Trophoblast cell (in vitro differentiated cells and primary cell): ENCODE data around the gene USH1C.

Experiments
- DNase-seq, 2 donors: peaks; one replicate each; pipeline ENCODE4 v3.0.0-alpha.2; 2016
- H2AFZ ChIP-seq: 2 replicates; pipeline ENCODE4 v1.6.1; 2013; ENCODE audit warnings: low read length, moderate library complexity, mild to moderate bottlenecking; ENCODE audit not compliant: insufficient read depth, poor library complexity
- H2AK5ac ChIP-seq: 2 replicates; pipeline ENCODE4 v1.6.1; 2013; ENCODE audit warnings: mild to moderate bottlenecking, low read length
- H2BK120ac ChIP-seq: 2 replicates; pipeline ENCODE4 v1.6.1; 2013; ENCODE audit warnings: low read length, mild to moderate bottlenecking, moderate library complexity; ENCODE audit not compliant: insufficient read depth, poor library complexity
- H2BK12ac ChIP-seq: 2 replicates; pipeline ENCODE4 v1.6.1; 2013; ENCODE audit warnings: mild to moderate bottlenecking, low read length, moderate library complexity
- H2BK5ac ChIP-seq: 2 replicates; pipeline ENCODE4 v1.6.1; 2013; ENCODE audit warnings: low read length, low read depth, moderate library complexity, mild to moderate bottlenecking; ENCODE audit not compliant: poor library complexity
- H3K14ac ChIP-seq: 2 replicates; pipeline ENCODE4 v1.6.1; 2013; ENCODE audit warnings: mild to moderate bottlenecking, low read length
- H3K18ac ChIP-seq: 2 replicates; pipeline ENCODE4 v1.6.1; 2013; ENCODE audit warnings: mild to moderate bottlenecking, low read length
- H3K23ac ChIP-seq: 2 replicates; pipeline ENCODE4 v1.6.1; 2013; ENCODE audit warnings: low read length
- H3K27ac ChIP-seq: 2 replicates; pipeline ENCODE4 v1.5.1; 2013; ENCODE audit warnings: low read depth, mild to moderate bottlenecking, inconsistent platforms, low read length, moderate library complexity
- H3K27me3 ChIP-seq: 2 replicates; pipeline ENCODE4 v1.6.1; 2013; ENCODE audit warnings: inconsistent platforms, mild to moderate bottlenecking, low read length, moderate library complexity; ENCODE audit not compliant: insufficient read depth
- H3K36me3 ChIP-seq, 2 experiments: 1 replicate in 1 of 2; 2 replicates in 1 of 2; pipeline ENCODE4 v1.6.1; 2013; ENCODE audit warnings: low read length in 2 of 2, mild to moderate bottlenecking in 2 of 2, moderate library complexity in 1 of 2; ENCODE audit not compliant: insufficient read depth in 2 of 2, control insufficient read depth in 1 of 2
- H3K4ac ChIP-seq: 2 replicates; pipeline ENCODE4 v1.6.1; 2013; ENCODE audit warnings: low read depth, mild to moderate bottlenecking, low read length, moderate library complexity
- H3K4me1 ChIP-seq, 2 experiments: 1 replicate in 1 of 2; 2 replicates in 1 of 2; pipeline ENCODE4 v1.6.1; 2013; ENCODE audit warnings: low read length in 2 of 2, mild to moderate bottlenecking in 2 of 2, moderate library complexity in 1 of 2; ENCODE audit not compliant: insufficient read depth in 2 of 2, control insufficient read depth in 1 of 2
- H3K4me2 ChIP-seq: 2 replicates; pipeline ENCODE4 v1.6.1; 2013; ENCODE audit warnings: inconsistent platforms, mild to moderate bottlenecking, low read length, moderate library complexity
- H3K4me3 ChIP-seq: 2 replicates; pipeline ENCODE4 v1.5.1; 2013; ENCODE audit warnings: mild to moderate bottlenecking, low read depth, low read length, inconsistent platforms
- H3K79me1 ChIP-seq: one replicate; pipeline ENCODE4 v1.6.1; 2013; ENCODE audit warnings: low read length
- H3K79me2 ChIP-seq: 2 replicates; pipeline ENCODE4 v1.6.1; 2013; ENCODE audit warnings: low read length, mild to moderate bottlenecking; ENCODE audit not compliant: control insufficient read depth, insufficient read depth, poor library complexity
- H3K9ac ChIP-seq: 2 replicates; pipeline ENCODE4 v1.6.1; 2013; ENCODE audit warnings: mild to moderate bottlenecking, low read length
- H3K9me3 ChIP-seq: 2 replicates; pipeline ENCODE4 v1.6.1; 2013; ENCODE audit warnings: low read depth, mild to moderate bottlenecking, control low read depth, inconsistent platforms, low read length; ENCODE audit not compliant: insufficient read depth
- H4K12ac ChIP-seq: 2 replicates; pipeline ENCODE4 v1.6.1; 2013; ENCODE audit warnings: low read depth, mild to moderate bottlenecking, low read length, moderate library complexity
- H4K8ac ChIP-seq: 2 replicates; pipeline ENCODE4 v1.6.1; 2013; ENCODE audit warnings: low read depth, mild to moderate bottlenecking, low read length, moderate library complexity
- H4K91ac ChIP-seq: one replicate; pipeline ENCODE4 v1.6.1; 2013; ENCODE audit warnings: low read depth, mild to moderate bottlenecking, low read length, moderate library complexity
- WGBS: extraction: QIAGEN DNeasy Blood & Tissue Kit; methylation state at CpG from one replicate; pipeline ENCODE4 v1.1.7; 2013; ENCODE audit warnings: missing lambda C conversion rate; ENCODE audit not compliant: insufficient read length, insufficient coverage; ENCODE audit errors: extremely low coverage; 5-methylcytosine and 5-hydroxymethylcytosine counted together

USH1C gene

GRCh38 chr11:17581036-17581731 lies 37.0 kb upstream of the USH1C start:
- Histone ChIP-seq H3K4ac (no peak overlapping the region), H4K12ac (no peak overlapping the region), H3K9ac (no peak overlapping the region), H3K27me3 (no peaks in the 10 kb centered on the region), H3K9me3 (peaks cover 3% of the 10 kb centered on the region), H3K4me2 (no peak overlapping the region), H3K79me1 (no peaks in the 10 kb centered on the region), H3K23ac (no peak overlapping the region), H2BK5ac (no peak overlapping the region), H3K14ac (no peak overlapping the region), H3K4me3 (no peak overlapping the region), H3K4me1 (peaks cover 0 to 2% of the 10 kb centered on the region in 2 experiments), H3K27ac (no peak overlapping the region), H2AK5ac (no peak overlapping the region), H2AFZ (no peak overlapping the region), H4K8ac (no peak overlapping the region), H3K79me2 (no peaks in the 10 kb centered on the region), H2BK120ac (no peak overlapping the region), H4K91ac (no peak overlapping the region), H2BK12ac (no peak overlapping the region), H3K18ac (no peak overlapping the region), H3K36me3 (no peaks in the 10 kb centered on the region)
- DNase-seq, result no peak
- no CpG with 5 or more reads among the region's 6 CpGs for WGBS

GRCh38 chr11:17580271-17580670 lies 36.1 kb upstream of the USH1C start:
- Histone ChIP-seq H2BK120ac (no peak overlapping the region), H3K4ac (no peak overlapping the region), H3K27me3 (no peaks in the 10 kb centered on the region), H3K4me3 (no peak overlapping the region), H3K4me1 (peaks cover 0 to 2% of the 10 kb centered on the region in 2 experiments), H3K36me3 (no peaks in the 10 kb centered on the region), H3K23ac (no peak overlapping the region), H4K12ac (no peak overlapping the region), H3K4me2 (no peak overlapping the region), H2BK5ac (no peak overlapping the region), H2AK5ac (no peak overlapping the region), H3K14ac (no peak overlapping the region), H3K9ac (no peak overlapping the region), H2BK12ac (no peak overlapping the region), H2AFZ (no peak overlapping the region), H3K18ac (no peak overlapping the region), H3K27ac (no peak overlapping the region), H3K79me2 (no peaks in the 10 kb centered on the region), H3K79me1 (no peaks in the 10 kb centered on the region), H4K8ac (no peak overlapping the region), H4K91ac (no peak overlapping the region), H3K9me3 (peaks cover 6% of the 10 kb centered on the region)
- DNase-seq, result no peak
- no CpG with 5 or more reads among the region's 1 CpG for WGBS

GRCh38 chr11:17579451-17579850 lies 35.2 kb upstream of the USH1C start:
- Histone ChIP-seq H3K9ac (no peak overlapping the region), H2AK5ac (no peak overlapping the region), H3K79me1 (no peaks in the 10 kb centered on the region), H3K4me2 (no peak overlapping the region), H3K36me3 (no peaks in the 10 kb centered on the region), H3K27ac (no peak overlapping the region), H2AFZ (no peak overlapping the region), H4K8ac (no peak overlapping the region), H3K27me3 (no peaks in the 10 kb centered on the region), H3K4me1 (peaks cover 0 to 2% of the 10 kb centered on the region in 2 experiments), H3K14ac (no peak overlapping the region), H3K4ac (no peak overlapping the region), H3K79me2 (no peaks in the 10 kb centered on the region), H2BK12ac (no peak overlapping the region), H4K91ac (no peak overlapping the region), H3K9me3 (peaks cover 6% of the 10 kb centered on the region), H3K18ac (no peak overlapping the region), H3K4me3 (no peak overlapping the region), H3K23ac (no peak overlapping the region), H2BK5ac (no peak overlapping the region), H4K12ac (no peak overlapping the region), H2BK120ac (no peak overlapping the region)
- WGBS, result no CpG with 5 or more reads among the region's 7 CpGs
- no peak for DNase-seq

- Histone ChIP-seq H3K27me3 (no peaks in the 10 kb centered on the region), H3K18ac (no peak overlapping the region), H3K14ac (no peak overlapping the region), H4K12ac (no peak overlapping the region), H3K9me3 (peaks cover 6% of the 10 kb centered on the region), H2BK120ac (no peak overlapping the region), H3K9ac (no peak overlapping the region), H3K4me1 (peaks cover 0 to 2% of the 10 kb centered on the region in 2 experiments), H2BK12ac (no peak overlapping the region), H3K23ac (no peak overlapping the region), H3K4ac (no peak overlapping the region), H4K91ac (no peak overlapping the region), H3K4me2 (no peak overlapping the region), H2AK5ac (no peak overlapping the region), H2AFZ (no peak overlapping the region), H3K27ac (no peak overlapping the region), H3K4me3 (no peak overlapping the region), H4K8ac (no peak overlapping the region), H3K79me2 (no peaks in the 10 kb centered on the region), H2BK5ac (no peak overlapping the region), H3K36me3 (no peaks in the 10 kb centered on the region), H3K79me1 (no peaks in the 10 kb centered on the region)
- DNase-seq, result no peak
- WGBS, result no CpG with 5 or more reads among the region's 8 CpGs
Measured at GRCh38 chr11:17578958-17579357, 34.7 kb upstream of the USH1C start.
